ENCODE data around the gene SUPT20H. TPM values are rescaled to one million over a fixed set of nuclear protein-coding genes. Genes with fewer than 3 reads are reported as not detected.

The SUPT20H gene
- total RNA-seq, result 100.0 TPM

DNA sequence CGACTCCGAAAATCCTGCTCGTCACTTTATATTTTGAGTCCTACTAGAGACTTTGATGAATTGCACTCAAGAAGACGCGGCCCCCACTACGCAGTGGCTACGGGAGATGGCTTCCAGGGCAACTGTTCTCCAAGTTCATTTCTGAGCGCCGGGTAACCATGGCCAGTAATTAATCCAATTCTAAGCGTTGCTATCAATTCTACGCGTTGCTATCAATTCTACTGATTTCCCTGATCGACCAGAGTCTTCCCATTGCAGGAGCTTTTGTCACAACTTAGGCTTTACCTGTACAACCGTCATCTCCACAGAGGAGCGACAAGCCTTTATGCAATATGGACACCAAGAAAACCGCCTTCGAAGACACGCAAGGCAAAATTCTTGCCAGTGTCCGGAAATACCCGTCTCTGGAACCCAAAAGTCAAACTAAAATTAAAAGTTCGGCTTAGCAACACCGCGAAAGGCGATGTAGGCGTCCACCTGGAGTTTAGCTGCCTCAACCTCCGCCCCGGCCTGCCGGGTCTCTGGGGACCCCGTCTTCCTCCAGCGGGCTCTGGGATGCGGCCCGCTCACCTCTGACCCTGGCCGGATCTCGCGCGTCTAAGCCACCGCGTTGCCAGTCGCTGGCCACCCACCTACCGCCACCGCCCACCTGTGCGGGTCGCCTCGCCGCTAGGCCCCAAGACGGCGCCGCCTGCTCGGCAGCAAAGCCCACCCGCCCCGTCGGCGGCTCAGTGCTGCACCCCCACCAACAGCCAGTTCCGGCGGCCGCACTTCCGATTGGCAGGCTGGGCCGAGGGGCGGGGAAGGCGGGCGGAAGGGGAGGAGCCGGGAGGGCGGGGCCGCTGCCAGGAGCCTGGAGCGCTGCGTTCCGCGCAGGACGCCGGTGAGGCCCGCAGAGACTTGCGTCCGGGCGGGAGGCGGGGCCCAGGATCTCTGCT is at the start of gene SUPT20H:
SUPT20H (minus strand) TSS at position 779 of the 938 bp plus-strand sequence. CDS start 8,198 bp downstream, outside the sequence.
- peak; percentile 95 for DNase-seq (ENCODE audit: low spot score)

DNA sequence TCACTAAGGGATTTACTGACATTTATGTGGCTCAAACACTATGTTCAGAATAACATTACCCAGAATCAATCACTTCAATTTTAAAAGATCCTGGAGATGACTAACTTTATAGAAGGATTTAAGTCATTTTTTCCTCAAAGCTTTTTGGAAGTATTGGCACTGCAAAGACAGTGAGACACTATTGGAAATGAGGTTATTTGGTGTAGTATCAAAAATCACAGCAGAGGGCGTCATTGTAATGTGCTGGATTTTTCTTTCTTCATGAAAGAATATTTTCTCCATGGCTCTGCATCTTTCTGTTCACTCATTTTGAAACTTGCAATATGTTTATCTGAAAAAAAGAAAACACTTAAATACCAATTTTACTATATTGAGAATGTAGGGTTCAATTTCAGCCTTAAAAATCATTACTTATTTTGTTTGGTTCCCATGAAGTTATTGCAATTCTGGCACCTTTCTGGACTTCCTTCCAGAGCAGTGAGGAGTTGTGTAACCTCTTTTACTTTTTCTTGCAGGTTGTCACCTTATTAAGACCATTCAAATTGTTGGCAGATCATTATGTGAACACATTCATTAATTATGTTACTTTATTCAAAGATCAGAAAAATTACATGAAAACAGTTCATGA is 49.7 kb upstream of the SUPT20H start:
- DNase-seq (ENCODE audit: low spot score), result no peak

DNA sequence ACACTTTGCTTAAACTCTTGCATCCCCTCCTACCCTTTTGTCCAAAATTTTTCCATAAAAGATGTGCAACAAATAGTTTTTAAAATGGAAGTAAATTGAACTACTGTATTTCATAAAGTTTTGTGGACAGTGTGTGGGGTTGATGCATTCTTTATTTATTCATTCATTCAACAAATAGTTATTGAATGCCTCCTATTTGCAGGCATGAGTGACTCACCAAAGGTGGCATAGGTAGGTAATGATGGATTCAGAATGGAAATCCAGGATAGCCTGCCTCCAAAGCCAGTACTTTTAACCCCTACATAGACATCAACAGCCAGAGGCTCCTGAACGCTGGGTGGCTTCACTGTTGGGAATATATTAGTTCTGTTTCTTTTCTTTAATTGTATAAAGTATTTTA is 48.4 kb upstream of the SUPT20H start:
- DNase-seq (ENCODE audit: low spot score), result no peak

DNA sequence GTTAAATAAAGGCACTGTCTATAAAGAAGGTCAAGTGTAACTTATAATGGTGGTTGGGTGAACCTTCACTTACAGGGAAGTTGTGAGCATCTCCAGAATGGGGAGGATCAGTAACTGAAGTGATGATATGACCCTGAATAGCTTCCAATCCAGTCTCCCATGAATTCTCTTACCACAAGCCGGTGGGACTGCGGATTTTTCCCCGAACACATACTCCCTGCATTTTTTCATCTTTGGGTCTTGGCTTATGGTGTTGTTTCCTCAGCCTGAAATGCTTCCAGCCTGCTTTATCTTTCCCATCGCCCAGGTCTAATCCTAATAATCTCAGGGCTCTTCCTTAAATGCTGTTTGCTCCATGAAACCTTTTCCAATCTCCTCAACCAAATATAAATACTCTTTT is 48.0 kb upstream of the SUPT20H start:
- no peak for DNase-seq (ENCODE audit: low spot score)

DNA sequence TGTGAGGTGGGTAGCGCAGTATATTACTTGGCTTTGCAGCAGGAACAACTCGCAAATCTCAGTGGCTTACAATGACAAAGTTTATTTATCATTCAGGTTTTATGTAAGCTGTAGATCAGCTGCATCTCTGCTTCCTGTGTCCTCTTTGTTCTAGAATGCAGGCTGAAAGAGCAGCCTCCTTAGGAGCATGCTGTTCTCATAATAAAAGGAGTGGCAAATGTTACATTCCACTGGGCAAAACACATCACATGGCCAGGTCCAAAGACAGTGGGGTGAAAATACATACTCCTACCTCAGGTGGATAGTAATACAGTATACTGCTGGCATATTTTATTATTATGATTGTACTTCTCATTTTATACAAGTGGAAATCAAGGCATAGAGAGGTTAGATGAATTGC is 47.2 kb upstream of the SUPT20H start:
- no peak for DNase-seq (ENCODE audit: low spot score)

DNA sequence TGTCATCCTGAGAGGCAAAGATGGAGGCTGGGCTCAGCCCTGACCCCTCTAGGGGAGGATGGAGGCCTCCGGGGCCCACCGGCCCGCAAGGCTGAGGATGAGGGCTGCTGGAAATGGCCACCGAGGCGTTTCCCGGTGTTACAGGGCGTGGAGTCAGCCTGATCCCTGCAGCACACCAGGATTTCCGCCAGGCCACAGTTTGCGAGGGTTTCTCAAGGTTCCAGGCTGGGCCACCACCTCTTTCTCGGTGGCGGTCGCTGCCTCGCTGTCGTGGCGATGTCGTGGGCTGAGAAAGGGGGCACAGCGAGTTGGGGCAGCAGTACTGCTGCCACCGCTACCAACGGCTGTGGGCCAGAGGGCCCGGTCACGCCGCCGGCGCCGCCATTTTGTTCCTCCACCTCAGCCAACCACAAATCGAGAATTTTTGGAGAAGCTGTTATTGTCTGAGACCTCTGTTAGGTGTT is 45.8 kb upstream of the SUPT20H start, which contains the start of gene CSNK1A1L:
CSNK1A1L (minus strand) TSS at position 414 of the 464 bp plus-strand sequence; CDS start at position 6, 408 bp downstream.
- DNase-seq (ENCODE audit: low spot score), result no peak

DNA sequence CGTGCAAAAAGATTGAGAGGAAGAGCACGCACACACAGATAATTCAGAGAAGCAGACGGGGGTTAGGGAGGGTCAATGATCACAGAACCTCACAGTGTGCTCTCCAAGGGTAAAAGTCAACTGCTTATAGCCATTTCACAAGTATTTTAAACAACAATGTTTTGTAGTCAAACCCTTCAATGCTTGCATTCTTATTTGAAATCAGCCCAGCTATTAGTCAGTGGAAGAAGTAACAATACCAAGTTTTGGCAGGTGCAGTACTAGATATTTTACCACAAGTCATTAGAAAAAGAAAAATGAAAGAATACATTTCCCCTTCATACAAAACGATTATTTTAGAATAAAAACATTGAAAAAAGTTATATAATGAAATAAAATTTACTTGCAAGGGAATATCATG is 43.4 kb upstream of the SUPT20H start:
- no peak for DNase-seq (ENCODE audit: low spot score)

DNA sequence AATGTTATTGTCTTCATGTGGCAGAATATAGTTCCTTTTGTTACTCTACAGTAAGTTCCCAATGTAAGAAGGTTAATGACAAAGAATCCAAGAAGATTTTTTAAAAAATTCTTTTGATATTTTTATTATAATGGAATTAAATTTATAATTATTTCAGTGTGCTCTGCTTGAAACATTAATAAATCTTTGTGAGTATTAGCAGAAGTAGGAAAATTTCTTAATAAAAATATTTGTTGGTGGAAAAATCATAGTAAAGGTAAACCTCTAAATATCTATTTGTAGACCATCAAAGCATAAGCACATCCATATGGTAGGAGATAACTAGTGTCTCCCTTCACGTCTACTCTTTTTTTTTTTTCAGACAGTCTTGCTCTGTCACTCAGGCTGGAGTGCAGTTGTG is 41.7 kb upstream of the SUPT20H start:
- no peak for DNase-seq (ENCODE audit: low spot score)

DNA sequence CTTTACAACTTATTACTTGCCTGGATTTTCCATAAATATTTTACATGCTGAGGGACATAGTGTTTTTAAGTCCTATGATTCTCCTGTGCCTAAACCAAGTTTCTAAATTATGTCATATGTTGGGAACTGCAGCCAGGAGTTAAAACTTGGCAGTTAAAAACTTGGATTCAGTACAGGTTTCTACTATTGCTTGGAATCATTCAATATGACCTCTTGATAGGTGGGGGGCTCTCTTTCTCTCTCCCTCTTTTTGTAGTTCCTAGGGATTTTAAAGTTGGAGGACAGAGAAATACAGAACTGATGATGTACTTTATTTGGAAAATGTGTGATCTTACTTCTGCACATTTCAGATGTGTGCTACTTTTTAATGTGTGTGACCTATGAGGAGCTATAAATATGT is 41.2 kb upstream of the SUPT20H start:
- no peak for DNase-seq (ENCODE audit: low spot score)

DNA sequence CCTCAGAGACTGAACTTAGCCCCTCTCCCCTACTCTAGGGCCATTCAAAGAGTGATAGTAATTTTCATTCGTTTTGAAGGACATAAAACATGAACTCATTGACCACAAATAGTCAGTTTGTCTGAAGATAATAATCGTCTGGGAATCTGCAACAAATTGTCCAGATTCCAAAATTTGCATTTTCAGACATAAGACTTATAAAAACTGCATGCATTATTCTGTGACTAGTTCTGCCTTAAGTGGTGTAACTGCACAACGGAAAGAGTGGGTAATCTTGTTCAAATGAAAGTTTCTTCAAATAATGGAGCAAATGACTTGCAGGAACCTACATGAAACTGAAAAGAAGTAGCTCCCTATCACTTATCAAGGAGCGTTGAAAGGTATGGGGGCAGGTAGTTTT is 37.6 kb upstream of the SUPT20H start:
- no peak for DNase-seq (ENCODE audit: low spot score)

DNA sequence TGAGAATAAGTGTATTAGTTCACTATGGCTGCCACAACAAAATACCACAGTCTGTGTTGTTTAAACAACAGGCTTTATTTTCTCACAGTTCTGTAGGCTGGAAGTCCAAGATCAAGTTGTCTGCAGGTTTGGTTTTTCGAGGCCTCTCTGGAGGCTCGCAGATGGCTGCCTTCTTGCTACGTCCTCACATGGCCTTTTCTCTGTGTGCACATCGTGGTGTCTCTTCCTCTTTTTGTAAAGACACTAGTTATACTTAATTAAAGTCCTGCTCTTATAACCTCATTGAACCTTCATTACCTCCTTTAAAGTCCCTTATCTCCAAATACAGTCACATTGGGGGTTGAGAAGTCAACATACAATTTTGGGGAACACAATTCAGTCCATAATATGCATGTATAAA is 35.4 kb upstream of the SUPT20H start:
- DNase-seq (ENCODE audit: low spot score), result no peak

DNA sequence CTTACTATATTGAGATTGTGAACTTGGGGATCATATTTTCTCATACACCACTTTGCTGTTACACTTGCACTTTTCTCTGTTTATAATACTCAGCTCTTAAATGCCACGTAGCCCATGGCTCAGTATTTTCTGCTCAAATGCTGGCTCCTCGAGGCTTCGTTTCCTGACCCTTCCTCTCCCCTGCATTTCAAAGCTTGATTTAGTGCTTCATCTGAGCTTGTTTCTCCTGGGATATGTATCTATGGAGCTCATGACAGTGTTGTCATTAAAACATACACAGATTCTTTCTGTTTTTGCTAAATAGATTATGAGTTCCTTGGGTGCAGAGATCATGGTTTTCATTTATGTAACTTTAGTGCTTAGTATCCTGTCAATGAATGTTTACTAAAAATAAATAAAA is 34.6 kb upstream of the SUPT20H start:
- DNase-seq (ENCODE audit: low spot score), result no peak

DNA sequence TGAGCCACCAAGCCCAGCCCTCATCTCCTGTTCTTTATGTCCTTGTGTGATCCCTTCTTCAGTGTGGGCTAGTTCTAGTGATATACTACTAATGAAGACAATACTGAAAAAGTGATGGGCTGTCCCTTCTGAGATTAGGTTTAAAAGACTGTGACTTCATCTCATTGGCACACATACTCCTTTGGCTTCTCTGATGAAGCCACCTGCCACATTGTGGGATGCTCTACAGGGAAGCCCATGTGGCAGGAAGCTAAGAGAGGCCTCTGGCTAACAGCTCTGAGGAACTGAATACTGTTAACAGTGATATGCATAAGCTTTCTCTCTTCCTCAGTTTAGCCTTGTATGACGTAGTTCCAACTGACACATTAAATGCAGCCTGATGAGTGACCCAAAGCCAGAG is 32.3 kb upstream of the SUPT20H start:
- DNase-seq (ENCODE audit: low spot score), result no peak

DNA sequence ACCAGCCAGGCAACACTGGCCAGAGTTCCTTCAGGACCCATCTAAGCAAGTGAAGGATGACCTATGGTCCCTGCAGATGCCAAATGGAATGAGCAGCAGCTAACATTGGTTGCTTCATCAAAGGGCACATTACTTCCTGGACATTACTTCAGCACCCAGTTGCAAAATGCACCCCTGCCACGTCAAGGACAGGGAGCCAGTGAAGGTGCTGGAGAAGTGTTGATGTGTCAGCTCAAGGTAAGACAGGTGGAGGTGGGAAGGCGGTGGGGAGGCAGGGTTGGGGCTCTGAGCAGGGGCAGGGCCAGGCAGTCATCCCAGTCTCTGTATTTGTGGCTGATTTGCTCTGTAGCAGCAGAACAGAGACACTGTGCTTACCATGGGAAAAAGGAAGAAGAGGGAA is 31.4 kb upstream of the SUPT20H start:
- DNase-seq (ENCODE audit: low spot score), result no peak

DNA sequence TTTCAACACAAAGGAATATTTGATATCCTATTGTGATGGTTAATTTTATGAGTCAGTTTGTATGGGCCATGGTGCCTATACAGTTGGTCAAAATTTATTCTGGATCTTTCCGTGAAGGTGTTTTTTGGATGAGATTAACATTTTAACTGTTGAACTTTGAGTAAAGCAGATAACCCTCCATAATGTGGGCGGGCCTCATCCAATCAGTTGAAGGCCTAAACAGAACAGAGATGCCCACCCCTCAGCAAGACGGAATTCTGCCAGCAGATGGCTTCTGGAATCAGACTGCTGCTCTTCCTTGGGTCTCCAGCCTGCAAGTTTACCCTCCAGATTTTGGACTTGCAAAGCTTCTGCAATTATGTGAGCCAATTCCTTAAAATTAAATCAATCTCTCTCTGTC is 30.0 kb upstream of the SUPT20H start:
- DNase-seq (ENCODE audit: low spot score), result no peak

DNA sequence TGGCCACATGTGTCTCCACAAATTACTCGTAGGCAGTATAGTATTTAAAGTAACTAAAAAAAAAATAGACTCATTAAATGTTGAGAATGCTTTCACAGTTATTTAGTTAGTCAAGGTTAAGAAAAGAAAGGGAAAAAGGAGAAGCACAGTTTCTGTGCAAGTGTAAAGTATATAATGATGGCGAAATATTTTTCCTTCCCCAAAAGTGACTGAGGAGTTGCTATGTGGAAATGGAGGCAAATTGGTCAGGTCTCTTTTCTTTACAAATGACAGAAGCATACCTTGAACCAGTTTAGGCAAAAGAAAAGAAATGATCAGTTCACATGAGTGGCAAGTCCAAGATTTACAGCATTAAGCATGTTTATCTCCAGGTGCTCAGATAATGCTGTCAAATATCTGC is 28.0 kb upstream of the SUPT20H start:
- DNase-seq (ENCODE audit: low spot score), result no peak

DNA sequence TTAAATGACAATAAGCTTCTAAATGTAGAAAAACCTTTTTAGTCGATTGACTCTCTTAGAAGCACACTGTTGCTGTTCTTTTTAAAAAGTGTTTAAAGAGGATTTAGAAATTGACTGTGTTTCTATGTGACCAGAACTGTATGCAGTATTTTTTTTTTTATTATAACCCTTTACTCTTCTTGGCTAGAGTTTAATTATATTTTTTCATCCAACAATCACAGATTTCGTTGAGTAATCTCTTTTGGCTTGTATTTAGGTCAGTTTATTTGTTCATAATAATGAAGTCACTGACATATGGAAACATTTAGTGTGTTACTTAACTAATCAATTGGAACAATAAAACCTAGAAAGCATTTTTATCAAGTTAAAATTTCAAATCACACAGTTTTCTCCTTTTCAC is 26.1 kb upstream of the SUPT20H start:
- no peak for DNase-seq (ENCODE audit: low spot score)

DNA sequence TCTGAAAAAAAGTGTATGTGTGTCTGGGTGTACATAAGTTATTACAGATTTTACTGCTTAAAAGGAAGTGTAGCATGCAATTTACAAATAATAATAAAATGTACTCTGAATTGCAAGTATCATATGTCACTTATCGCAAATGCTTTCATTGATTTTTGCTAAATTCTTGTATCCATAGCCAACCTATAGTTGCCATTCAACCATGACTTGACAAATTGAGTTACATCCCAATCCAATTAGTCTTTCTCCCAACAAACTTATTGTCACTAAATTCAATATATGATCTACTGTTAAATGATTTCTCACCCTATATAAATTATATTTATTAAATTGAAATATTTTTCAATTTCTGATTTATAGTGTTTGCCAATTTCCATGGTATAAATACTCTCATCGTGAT is 17.3 kb upstream of the SUPT20H start:
- no peak for DNase-seq (ENCODE audit: low spot score)

DNA sequence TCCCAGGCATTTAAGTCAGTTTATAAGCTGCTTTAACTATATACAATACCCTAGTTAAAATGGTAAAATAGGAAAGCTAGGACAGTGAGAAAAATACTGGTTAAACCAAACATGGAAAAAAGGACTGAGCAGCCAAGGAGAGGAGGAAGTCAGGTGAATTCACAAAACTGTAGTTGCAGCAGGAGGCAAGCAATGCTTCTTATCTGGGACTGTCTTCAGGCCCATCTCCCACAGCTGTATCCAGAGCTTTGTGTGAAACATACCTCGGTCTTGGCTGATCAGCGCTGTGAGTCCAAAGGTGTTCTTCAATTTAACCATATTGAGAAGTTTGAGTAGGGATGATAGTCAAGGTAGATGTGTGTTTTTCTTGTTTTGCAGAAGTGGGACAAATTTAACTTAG is 15.7 kb upstream of the SUPT20H start:
- no peak for DNase-seq (ENCODE audit: low spot score)

DNA sequence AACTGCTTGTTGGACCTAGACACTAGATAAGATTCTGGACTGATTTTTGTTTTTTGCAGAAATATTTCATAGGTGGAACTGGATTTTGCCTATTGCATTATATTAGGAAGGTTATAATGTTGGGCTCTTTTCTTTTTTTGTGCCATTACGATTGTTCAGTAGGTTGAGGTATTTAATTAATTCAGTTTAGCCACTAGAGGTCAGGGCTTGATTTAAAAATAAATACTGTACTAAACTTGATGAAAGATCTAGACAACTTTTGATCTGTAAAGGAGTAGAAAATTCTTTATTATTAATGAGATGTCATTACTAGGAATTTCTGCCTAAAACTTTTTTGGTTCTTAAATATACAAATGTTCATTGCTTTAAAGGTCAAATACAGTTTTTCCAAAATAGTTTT is 15.2 kb upstream of the SUPT20H start:
- DNase-seq (ENCODE audit: low spot score), result no peak

DNA sequence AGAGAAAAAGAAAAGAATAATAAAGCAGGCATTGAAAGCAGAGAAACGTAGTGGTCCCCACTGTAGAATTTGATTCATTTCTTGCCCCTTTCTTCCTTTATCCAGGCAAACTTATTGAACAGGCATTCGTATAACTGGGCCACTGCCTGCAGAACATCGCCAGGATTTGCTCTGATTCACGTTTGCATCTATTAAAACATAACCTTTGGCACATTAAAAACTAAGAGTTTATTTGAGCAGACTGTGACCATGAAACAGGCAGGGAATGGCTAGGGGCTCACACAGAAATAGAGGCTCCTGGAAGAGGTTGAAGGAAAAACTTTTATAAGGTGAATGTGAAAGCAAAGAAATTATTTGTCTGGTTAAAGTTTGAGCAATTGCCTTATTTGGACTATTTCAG is 12.5 kb upstream of the SUPT20H start:
- no peak for DNase-seq (ENCODE audit: low spot score)

DNA sequence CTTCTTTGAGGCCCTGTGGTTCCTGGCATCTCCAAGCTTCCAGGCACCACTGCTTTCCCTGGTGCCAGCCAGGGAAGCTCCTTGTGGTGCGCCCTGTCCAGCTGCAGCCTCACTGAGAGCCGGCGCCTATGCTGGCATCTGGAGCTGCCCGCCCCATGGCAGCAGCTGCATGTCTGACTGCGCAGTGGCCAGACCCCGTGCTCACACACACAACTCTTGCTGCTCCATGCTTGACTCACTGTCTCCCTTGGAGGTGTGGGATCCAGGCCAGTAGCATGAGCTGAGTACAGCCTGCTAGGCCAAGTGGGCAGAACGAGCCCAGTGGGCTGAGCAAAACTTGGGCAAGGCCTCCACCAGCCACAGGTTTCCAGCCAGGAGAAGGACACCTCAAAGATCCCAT is 11.5 kb upstream of the SUPT20H start:
- no peak for DNase-seq (ENCODE audit: low spot score)

DNA sequence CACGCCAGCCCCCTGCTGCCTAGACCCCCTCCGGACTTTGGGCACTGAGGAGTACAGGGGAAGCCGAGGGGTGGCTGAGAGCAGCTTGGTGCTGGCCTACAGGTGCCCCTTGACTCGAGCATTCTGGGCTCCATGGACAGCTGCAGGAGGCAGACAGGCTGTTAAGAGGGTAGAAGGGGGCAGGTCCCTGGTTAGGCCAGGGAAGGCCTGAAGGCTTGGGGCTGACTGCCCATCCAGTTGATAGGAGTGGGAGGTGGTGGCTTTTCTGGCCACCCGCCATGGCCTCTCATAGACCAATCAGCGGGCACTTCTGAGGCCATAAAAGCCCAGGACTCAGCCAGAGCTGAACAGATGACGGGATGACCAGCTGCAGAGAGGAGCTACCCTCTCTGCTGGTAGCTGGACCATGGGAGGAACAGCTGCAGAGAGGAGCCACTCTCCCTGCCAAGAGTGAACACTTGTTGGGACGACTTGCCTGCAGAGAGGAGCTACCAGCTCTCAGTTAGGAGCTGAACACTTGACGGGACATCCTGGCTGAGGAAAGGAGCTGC is 10.7 kb upstream of the SUPT20H start:
- no peak for DNase-seq (ENCODE audit: low spot score)
